Keratinocyte (primary cell): ENCODE measurements around the gene ARID1B.

Source experiments
- EZH2 ChIP-seq: IDR thresholded peaks from one replicate; pipeline ENCODE4 v1.6.1; 2012; ENCODE audit warnings: inconsistent platforms, mild to moderate bottlenecking, low read length, moderate library complexity
- TF ChIP-seq, protein P1 (sequence below), 3 experiments: IDR thresholded peaks in 1 of 3; conservative IDR thresholded peaks in 1 of 3; optimal IDR thresholded peaks in 1 of 3; 2 replicates in 2 of 3; 3 replicates in 1 of 3; pipeline versions ENCODE3 to v1.5.1; 2011; ENCODE audit warnings: low read length in 3 of 3, mild to moderate bottlenecking in 3 of 3, moderate library complexity in 2 of 3, control low read depth in 1 of 3, inconsistent platforms in 1 of 3; ENCODE audit not compliant: insufficient read depth in 2 of 3; ENCODE audit errors: extremely low read depth in 1 of 3

DNA sequence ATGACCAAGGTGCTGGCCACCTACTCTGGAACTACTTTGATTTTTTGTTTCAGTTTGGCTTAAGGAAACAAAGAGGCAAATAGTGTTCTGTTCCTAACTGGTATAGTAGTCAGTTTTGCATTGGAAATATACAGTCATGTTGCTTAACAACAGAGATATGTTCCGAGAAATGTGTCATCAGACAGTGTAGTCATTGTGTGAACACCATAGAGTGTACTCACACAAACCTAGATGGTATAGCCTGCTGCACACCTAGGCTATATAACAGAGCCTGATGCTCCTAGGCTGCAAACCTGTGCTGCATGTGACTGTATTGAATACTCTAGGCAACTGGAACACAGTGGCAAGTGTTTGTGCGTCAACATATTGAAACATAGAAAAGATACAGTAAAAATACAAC, 80.4 kb downstream of the ARID1B start:
- TF ChIP-seq, protein P1, sequence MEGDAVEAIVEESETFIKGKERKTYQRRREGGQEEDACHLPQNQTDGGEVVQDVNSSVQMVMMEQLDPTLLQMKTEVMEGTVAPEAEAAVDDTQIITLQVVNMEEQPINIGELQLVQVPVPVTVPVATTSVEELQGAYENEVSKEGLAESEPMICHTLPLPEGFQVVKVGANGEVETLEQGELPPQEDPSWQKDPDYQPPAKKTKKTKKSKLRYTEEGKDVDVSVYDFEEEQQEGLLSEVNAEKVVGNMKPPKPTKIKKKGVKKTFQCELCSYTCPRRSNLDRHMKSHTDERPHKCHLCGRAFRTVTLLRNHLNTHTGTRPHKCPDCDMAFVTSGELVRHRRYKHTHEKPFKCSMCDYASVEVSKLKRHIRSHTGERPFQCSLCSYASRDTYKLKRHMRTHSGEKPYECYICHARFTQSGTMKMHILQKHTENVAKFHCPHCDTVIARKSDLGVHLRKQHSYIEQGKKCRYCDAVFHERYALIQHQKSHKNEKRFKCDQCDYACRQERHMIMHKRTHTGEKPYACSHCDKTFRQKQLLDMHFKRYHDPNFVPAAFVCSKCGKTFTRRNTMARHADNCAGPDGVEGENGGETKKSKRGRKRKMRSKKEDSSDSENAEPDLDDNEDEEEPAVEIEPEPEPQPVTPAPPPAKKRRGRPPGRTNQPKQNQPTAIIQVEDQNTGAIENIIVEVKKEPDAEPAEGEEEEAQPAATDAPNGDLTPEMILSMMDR (optimal IDR thresholded peaks at IDR 0.05 in 1 of 3, IDR thresholded peaks at IDR 0.05 in 1 of 3, conservative IDR thresholded peaks at IDR 0.05 in 1 of 3; ENCODE audit: extremely low read depth in 1 of 3, insufficient read depth in 2 of 3, low read length in 3 of 3), result no peak
- no peak for TF ChIP-seq EZH2
